Astrocyte of the cerebellum (primary cell): ENCODE data around the gene PRSS57.

ENCODE experiments used
- DNase-seq: peaks from one replicate; pipeline ENCODE4 v3.0.0-alpha.2; 2011; ENCODE audit warnings: low read depth
- H3K4me3 ChIP-seq: 2 replicates; pipeline ENCODE4 v1.5.1; 2011; ENCODE audit warnings: mild to moderate bottlenecking, low read depth, low read length, moderate library complexity
- in situ Hi-C: cut with HindIII; loops from 2 replicates; pipeline ENCODE4 v1.10.0; 2017; ENCODE audit warnings: low sequenced_read_pairs
- TF ChIP-seq, protein P1 (sequence below): IDR thresholded peaks from 2 replicates; pipeline ENCODE4 v1.5.1; 2012; ENCODE audit warnings: low read length, low read depth, moderate library complexity, mild to moderate bottlenecking; ENCODE audit errors: missing control alignments

The PRSS57 gene

DNA sequence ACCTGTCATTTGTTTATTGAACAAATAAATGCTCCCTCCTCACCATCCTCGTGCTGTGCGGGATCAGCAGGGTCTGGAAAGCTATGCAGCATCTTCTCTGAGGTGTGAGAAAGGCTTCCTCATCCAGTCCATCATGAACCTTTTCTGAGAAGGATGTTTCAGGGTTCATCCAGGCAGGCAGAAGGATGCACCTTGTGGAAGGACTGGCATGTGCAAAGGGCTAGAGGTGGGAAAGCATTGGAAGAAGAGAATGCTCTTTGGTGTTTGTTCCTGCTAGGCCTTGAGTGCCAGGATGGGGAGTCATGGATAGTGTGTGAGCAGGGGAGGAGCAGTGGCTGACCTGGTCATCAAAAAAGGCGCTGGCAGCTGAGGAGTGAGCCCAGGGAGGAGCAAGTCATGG, 20.1 kb upstream of the PRSS57 start:
- in situ Hi-C loops = no loop called here
- DNase-seq = no peak
- TF ChIP-seq, protein P1, sequence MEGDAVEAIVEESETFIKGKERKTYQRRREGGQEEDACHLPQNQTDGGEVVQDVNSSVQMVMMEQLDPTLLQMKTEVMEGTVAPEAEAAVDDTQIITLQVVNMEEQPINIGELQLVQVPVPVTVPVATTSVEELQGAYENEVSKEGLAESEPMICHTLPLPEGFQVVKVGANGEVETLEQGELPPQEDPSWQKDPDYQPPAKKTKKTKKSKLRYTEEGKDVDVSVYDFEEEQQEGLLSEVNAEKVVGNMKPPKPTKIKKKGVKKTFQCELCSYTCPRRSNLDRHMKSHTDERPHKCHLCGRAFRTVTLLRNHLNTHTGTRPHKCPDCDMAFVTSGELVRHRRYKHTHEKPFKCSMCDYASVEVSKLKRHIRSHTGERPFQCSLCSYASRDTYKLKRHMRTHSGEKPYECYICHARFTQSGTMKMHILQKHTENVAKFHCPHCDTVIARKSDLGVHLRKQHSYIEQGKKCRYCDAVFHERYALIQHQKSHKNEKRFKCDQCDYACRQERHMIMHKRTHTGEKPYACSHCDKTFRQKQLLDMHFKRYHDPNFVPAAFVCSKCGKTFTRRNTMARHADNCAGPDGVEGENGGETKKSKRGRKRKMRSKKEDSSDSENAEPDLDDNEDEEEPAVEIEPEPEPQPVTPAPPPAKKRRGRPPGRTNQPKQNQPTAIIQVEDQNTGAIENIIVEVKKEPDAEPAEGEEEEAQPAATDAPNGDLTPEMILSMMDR = no peak
- no peak overlapping the region for H3K4me3 ChIP-seq

DNA sequence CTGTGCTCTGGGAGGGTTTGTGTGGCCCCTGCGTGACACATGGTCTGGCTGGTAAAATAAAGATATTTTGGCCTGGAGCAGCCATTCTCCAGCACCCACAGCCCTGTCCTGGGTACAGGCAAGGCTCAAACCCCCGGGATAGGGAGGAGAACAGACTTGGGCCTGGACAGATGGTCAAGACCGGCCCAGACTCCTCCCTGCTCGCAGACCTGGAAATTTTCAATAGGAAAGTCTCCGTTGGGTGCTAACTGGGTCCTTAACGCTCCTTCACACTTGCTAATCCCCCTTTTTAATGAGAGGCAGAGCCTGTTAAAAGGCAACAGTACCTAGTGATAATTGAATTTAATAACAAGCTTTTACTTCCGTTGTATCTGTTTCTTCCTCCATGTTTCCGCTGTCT, 16.0 kb upstream of the PRSS57 start:
- no peak overlapping the region for H3K4me3 ChIP-seq
- DNase-seq = no peak
- in situ Hi-C loops = no loop called here
- TF ChIP-seq, protein P1 = no peak

DNA sequence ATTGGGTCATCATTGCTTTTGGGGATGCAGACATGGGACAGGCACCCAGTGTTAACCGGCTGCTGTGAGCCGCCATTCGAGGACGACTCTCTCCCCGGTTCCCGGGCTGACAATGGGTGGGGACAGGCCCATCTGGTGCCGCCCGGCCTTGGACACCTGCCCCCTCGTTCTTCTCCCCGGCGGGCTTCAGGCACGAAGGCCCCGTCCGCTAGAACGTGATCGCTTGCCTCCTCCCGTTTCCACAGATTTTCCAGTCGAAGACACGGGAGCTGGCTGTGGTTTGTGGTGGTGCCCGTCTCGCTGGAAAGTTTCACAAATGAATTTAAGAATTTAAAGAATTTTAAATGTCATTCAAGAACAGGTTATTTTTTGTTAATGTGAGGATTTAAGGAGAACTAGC, 15.5 kb upstream of the PRSS57 start:
- in situ Hi-C loops = no loop called here
- TF ChIP-seq, protein P1 = no peak
- peak overlapping the region; percentile 64 for H3K4me3 ChIP-seq
- peak; percentile 61 for DNase-seq

DNA sequence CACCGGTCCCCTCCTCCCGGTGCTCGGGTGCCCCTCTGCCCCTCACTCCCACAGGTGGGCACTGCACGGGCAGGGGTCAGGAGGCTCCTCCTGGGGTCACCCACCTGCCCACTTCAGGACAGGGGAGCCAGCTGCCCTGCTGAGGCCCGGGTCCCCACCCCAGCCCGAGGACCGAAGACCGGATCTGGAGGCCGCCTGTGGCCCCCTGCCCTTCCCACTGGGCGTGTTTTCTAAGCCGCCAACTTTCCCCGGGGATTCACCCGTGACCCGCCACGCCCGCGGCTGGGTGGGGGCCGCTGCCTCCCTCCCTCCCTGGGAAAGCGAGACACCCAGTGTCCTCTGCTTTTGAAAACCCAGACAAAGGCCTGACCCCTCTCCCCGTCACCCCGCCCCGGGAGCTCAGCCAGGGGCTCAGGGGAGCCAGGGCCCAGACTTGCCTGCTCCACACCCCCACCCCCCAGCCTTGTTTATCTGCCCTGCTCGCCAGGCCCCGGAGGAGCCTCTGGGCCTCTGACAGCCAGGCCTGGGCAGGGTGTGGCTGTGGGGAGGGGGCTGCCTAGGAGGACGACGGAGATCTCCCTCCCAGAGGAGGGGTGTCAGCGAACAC, 14.8 kb upstream of the PRSS57 start:
- H3K4me3 ChIP-seq = peak overlapping the region; percentile 64
- TF ChIP-seq, protein P1 = no peak
- in situ Hi-C loops = no loop called here
- no peak for DNase-seq

DNA sequence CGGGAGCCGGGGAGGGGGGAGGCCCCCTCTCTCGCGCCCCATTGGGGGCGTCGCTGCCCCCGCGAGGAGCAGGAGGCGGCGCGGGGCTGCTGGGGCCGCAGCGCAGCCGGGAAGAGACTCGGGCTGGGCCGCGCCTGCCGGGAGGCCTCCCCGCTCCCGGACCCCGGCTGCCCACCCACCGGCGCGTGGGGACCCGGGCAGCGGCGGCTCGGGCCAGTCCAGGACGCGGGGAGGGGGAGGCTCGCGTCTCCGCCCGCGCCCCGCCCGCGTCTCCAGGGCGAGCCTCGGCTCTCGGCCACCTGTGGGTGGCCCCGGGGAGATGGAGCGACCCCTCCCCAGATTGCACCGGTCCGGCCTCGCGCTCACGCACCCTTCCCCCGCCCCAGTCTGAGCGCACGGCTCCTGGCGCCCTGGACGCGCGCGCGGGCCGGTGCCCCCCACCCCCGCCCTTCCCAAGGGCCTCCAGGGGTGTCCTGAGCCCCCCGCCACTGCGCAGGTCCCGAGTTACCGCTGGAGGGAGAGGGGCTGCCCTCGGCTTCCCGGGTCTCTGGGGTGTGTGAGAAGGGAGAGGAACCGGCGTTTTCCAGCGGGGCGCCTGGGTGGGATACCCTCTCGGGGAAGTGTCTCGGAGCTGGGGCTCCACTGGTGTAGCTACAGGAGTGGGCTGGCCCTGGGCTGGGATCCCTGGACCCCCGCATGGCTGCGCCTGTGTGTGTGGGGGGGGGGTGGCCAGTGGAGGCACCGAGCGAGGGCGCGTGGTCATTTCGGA, 14.1 kb upstream of the PRSS57 start:
- TF ChIP-seq, protein P1 = no peak
- peak overlapping the region; percentile 64 for H3K4me3 ChIP-seq
- no peak for DNase-seq
- in situ Hi-C loops = no loop called here

DNA sequence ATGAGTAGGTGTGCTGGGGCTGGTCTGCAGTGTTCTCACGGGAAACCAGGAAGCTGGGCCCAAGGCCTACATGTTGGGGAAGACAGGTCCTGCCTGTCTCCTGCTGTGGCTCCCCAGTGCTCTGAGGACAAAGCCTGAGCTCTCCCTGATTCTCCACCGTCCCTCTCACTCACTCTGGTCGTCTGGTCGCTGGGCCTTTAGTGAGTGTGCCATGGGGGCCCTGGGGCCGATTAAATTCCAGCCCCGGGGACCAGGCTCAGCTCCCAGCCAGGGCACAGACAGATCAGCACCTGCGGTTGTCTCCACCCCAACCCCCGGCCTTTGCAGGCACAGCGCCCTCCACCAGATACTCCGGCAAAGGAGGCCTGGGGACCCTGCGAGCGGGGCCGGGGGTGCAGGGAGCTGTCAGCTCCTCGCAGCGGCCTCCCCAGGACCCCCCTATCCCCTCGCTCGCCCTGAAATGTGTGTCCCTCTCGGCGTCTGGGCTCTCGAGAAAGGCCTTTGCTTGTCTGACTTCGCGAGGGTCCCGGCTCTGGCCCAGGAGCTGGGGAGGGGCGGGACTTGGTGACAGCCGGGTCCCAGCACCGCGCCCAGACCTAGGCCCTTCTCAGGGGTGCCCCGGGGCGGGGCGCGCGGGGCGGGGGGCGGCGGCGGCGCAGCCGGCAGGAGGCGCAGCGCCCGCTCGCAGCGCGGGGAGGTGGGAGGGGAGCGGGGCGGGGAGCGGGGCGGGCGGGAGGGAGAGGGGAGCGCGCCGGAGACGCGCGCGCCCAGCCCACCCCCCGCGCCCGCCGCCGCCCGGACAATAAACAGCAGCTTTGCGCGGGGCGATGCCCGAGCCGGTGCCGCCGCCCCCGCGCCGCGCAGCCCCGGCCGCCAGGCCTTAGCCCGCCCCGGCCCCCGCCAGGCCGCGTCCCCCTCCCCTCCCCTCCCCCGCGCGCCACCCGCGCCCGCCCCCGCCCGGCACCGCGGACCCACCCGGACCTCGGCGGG, 13.2 kb upstream of the PRSS57 start, which contains the start of gene PALM:
Gene PALM (plus strand): TSS at position 782 of the 990 bp plus-strand sequence. CDS start 212 bp downstream, outside the sequence.
- TF ChIP-seq, protein P1 = peak; percentile 7
- peak within 1 kb of the TSS; percentile 64 for H3K4me3 ChIP-seq
- no peak for DNase-seq
- in situ Hi-C loops = no loop called here
